ENCODE measurements around the gene GALNT12.

DNA sequence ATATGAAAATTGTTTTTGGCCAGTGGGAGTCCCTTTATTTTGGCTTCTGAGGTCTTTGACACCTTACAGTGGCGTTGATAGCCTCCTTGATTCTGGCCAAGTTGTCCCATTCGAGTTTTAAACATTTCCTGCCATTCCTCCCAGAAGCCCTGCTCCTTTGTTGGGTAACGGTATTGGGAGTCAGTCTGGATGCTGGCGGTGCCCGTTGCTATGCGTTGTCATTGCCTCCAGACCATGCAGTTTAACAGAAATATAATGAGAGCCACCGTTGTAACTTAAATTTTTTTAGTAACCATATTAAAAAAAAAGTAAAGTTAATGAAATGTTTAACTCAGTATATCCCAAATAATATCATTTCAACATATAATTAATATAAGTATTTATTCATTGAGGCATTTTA lies 35.0 kb downstream of the GALNT12 start:
- TF ChIP-seq, protein P1, sequence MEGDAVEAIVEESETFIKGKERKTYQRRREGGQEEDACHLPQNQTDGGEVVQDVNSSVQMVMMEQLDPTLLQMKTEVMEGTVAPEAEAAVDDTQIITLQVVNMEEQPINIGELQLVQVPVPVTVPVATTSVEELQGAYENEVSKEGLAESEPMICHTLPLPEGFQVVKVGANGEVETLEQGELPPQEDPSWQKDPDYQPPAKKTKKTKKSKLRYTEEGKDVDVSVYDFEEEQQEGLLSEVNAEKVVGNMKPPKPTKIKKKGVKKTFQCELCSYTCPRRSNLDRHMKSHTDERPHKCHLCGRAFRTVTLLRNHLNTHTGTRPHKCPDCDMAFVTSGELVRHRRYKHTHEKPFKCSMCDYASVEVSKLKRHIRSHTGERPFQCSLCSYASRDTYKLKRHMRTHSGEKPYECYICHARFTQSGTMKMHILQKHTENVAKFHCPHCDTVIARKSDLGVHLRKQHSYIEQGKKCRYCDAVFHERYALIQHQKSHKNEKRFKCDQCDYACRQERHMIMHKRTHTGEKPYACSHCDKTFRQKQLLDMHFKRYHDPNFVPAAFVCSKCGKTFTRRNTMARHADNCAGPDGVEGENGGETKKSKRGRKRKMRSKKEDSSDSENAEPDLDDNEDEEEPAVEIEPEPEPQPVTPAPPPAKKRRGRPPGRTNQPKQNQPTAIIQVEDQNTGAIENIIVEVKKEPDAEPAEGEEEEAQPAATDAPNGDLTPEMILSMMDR (IDR thresholded peaks at IDR 0.05): no peak
- TF ChIP-seq EZH2 (IDR thresholded peaks at IDR 0.05): no peak

All from neural progenitor cell (in vitro differentiated cells).